ENCODE measurements around the gene E2F6. TPM values are rescaled to one million over a fixed set of nuclear protein-coding genes. Genes with fewer than 3 reads are reported as not detected.

E2F6 gene
- total and polyA plus RNA-seq, 2 of the 8 experiments (the other 6 are each of a cell fraction or from before 2014, with no cell fraction given) = 8.3 to 14.9 TPM

DNA sequence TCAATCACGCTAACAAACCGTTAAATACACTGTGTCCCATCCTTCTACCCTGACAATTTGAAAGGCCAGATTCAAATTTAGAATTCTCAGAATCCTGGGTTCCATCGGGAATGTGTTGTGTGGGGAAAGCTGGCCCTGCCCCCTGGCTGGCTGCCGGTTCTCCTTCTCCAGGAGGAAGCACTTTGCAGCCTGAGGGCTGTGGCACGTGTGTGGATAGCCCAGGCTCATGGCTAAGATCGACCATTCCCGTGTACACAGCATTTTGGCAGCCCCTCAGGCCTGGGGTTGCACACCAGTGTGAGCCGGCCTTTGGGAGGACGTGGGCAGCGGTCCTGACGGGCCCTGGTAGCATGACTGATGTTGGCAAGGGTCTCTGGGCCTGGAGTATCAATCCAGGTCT is 70.6 kb downstream of the E2F6 start:
- Histone ChIP-seq H3K4ac (replicated peaks; ENCODE audit: insufficient read length, low read depth, low read length) (no peak overlapping the region), H3K9me3 (ENCODE audit: insufficient read depth in 2 of 2, low read depth in 1 of 2, low read length in 1 of 2) (no peaks in the 10 kb centered on the region), H3K9ac (replicated peaks in 1 of 4; ENCODE audit: extremely low read depth in 1 of 4, low read depth in 3 of 4, low read length in 3 of 4) (no peak overlapping the region), H3K27me3 (replicated peaks in 1 of 4; ENCODE audit: control insufficient read depth in 3 of 4, extremely low read depth in 1 of 4, insufficient read depth in 3 of 4, low read length in 3 of 4) (no peaks in the 10 kb centered on the region), H3K4me2 (ENCODE audit: insufficient read depth in 1 of 2, low read depth in 2 of 2, low read length in 2 of 2) (no peak overlapping the region), H2BK120ac (replicated peaks; ENCODE audit: low read depth, low read length) (no peak overlapping the region), H2BK5ac (ENCODE audit: low read depth, low read length) (no peak overlapping the region), H4K8ac (ENCODE audit: extremely low read depth, insufficient read depth, low read length) (no peak overlapping the region), H2BK20ac (ENCODE audit: low read length) (no peak overlapping the region), H3K56ac (replicated peaks; ENCODE audit: insufficient read length, low read depth, low read length) (no peak overlapping the region), H3K79me1 (ENCODE audit: low read depth, low read length) (no peaks in the 10 kb centered on the region), H3K4me3 (ENCODE audit: extremely low read depth in 1 of 4, insufficient read depth in 2 of 4, low read depth in 3 of 4, low read length in 4 of 4) (no peak overlapping the region), H4K91ac (replicated peaks; ENCODE audit: insufficient read length, low read length) (peak overlapping the region; percentile 42), H2BK15ac (ENCODE audit: low read length) (no peak overlapping the region), H3K18ac (ENCODE audit: extremely low read depth, low read length) (no peak overlapping the region), H3K4me1 (replicated peaks in 1 of 4; ENCODE audit: control insufficient read depth in 3 of 4, insufficient read depth in 4 of 4, low read length in 3 of 4) (peaks cover 0 to 8% (median 5%) of the 10 kb centered on the region in 4 experiments; a peak in 5 of 7 replicates), H3K14ac (ENCODE audit: insufficient read length) (no peak overlapping the region), H4K5ac (ENCODE audit: insufficient read length, low read depth, low read length) (no peak overlapping the region), H2AFZ (ENCODE audit: low read length) (no peak overlapping the region), H3K36me3 (ENCODE audit: control insufficient read depth in 2 of 4, insufficient read depth in 4 of 4, low read length in 3 of 4) (no peaks in the 10 kb centered on the region), H3K23ac (ENCODE audit: insufficient read length) (no peak overlapping the region), H2AK5ac (ENCODE audit: low read depth, low read length) (no peak overlapping the region), H3K27ac (ENCODE audit: low read depth, low read length) (no peak overlapping the region), H3K79me2 (ENCODE audit: control insufficient read depth in 1 of 2, insufficient read depth in 2 of 2, low read length in 2 of 2) (no peaks in the 10 kb centered on the region), H4K20me1 (replicated peaks in 1 of 2; ENCODE audit: control insufficient read depth in 1 of 2, insufficient read depth in 2 of 2, low read length in 2 of 2) (no peaks in the 10 kb centered on the region), H3K23me2 (ENCODE audit: low read depth, low read length) (no peaks in the 10 kb centered on the region), H2BK12ac (ENCODE audit: low read depth, low read length) (no peak overlapping the region)
- DNase-seq (ENCODE audit: low read depth in 1 of 2, low spot score in 2 of 2) = no peak
- no peak for FAIRE-seq
- 77% methylated on average over 11 of the region's 11 CpGs; no CpG with 5 or more reads in 1 of the 2 experiments for WGBS, 2 experiments (ENCODE audit: extremely low coverage in 1 of 2, insufficient coverage in 1 of 2, insufficient read length in 1 of 2, insufficient replicate concordance in 2 of 2, low coverage in 1 of 2, low lambda C conversion rate in 2 of 2, missing lambda C conversion rate in 1 of 2)
- CTCF ChIA-PET (ENCODE audit: partially characterized antibody) = interaction anchor here (2.9 kb wide), 1 partner anchor 16 kb away, joined by 12 read pairs; no protein-coding TSS in a partner anchor
- POLR2A ChIA-PET (ENCODE audit: partially characterized antibody) = interaction anchor here (0.6 kb wide), 1 partner anchor 9 kb away, joined by 3 read pairs; no protein-coding TSS in a partner anchor
- TF ChIP-seq RAD21 (IDR thresholded peaks at IDR 0.05 in 1 of 2, conservative IDR thresholded peaks at IDR 0.05 in 1 of 2; ENCODE audit: low read depth in 2 of 2, low read length in 2 of 2) (no peak), KDM4A (IDR thresholded peaks at IDR 0.05; ENCODE audit: low read depth, low read length, severe bottlenecking) (no peak), RFX5 (IDR thresholded peaks at IDR 0.05; ENCODE audit: borderline replicate concordance, low read depth, low read length) (no peak), ASH2L (IDR thresholded peaks at IDR 0.05; ENCODE audit: low read length) (no peak), KDM5A (IDR thresholded peaks at IDR 0.05; ENCODE audit: low read length) (no peak), ATF2 (IDR thresholded peaks at IDR 0.05; ENCODE audit: low read length) (no peak)

Measured in H1 (cell line).